GM03348 (cell line): Measurements from ENCODE around the gene ENG.
"Not testable (repeated sequence)": the region's sequence is repeated elsewhere in the genome, so short reads cannot be mapped to it uniquely, and the experiment has no call there.

Source experiments
- DNase-seq: peaks from one replicate; pipeline ENCODE4 v3.0.0; 2012; ENCODE audit warnings: low spot score

The ENG gene

DNA sequence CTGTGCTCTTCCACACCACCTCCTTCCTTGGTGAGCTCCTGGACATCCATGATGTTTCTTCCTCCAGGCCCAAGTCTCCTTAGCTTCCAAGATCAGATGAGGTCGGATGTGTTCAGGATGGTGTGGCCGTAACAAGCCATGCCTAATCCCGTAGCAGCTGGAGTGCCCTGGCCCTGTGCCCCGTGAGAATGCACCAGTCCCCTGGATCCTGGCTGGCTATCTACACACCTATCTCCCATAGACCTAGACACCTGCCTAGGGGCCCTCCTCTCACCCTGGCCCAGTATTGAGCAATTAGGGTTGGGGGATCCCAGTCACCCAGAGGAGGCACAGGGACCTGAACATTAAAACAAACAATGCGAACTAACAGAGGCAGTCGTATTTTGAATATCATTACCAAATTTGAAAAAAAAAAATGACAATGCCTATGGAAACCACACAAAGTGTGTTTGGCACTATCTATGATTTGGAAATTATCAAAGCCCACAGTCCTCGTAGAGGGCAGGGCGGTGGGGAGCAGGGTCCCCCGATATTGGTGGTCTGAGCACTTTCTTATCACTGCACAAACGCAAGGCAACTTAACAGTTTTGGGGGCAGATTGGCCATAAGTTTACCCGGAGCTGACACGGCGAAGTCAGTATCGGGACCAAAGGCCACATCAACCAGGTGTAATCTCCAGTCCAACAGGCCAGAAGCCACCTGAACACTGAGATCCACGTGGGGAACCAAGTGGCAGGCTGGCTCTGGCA is 13.2 kb downstream of the ENG start:
- DNase-seq = no peak

DNA sequence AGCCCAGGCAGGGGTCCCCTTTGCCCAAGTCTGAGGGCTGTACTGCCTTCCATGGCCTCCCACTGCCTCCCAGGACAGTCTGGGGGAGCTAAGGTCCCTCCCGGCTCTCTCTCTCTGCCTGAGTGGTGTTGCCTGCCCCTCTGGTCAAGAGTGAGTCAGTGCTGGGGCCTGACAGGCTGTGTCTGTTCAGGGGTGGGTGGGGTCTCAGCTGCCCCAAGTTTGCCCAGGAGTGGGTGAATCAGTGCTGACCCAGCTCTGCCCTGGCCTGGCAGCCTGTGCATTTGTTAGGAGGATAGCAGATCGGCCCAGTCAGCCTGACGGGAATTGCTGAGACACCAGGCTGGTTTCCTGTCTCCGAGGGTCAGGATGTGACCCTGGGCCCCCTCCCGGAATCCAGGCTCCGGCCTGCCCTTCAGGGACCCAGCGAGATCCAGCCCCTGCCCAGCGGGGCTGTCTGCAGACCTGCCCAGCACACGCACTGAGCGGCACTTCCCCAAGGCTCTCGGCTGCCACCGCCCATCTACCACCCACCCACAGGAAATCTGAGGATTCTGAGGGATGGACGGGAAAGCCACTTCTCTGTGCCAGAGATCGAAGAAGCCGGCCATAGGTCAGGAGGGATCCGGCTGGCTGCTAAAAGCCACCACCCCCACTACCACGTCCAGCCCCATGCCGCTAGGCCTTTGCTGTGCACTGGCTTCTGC is 15.9 kb downstream of the ENG start:
- peak; percentile 93 for DNase-seq

DNA sequence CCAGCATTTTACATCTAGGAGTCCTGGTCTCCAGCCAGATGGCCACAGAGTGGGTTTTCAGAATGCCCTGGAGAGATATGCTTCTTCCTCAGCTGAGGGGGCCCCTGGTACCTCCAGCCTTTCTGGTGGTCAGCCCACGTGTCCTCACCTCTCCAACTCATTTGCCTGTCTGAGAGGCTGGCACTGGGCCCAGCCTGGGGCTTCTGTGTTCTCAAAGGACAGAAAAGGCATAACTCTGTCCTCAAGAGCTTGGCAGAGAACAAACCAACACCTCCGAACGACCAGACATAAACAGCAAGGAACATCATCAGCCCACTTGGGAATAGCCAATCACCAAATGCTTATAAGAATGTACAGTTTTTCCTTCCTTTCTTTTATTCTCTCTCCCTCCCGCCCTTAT is 17.1 kb downstream of the ENG start:
- DNase-seq = no peak

DNA sequence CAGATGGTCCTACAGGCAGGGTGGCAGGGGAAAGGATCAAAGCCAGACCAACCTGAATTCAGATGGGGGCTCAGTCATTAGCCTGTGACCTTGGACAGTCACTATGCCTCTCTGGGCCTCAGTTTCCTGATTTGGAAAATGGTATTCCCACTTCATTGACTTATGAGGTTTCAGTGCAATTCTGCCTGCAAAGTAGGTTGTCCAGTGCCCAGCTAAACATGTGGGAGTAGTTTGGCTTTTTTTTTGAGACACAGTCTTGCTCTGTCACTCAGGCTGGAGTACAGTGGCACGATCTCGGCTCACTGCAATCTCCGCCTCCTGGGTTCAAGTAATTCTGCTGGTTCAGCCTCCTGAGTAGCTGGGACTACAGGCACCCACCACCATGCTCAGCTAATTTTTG is 17.9 kb downstream of the ENG start:
- not testable (repeated sequence) for DNase-seq

DNA sequence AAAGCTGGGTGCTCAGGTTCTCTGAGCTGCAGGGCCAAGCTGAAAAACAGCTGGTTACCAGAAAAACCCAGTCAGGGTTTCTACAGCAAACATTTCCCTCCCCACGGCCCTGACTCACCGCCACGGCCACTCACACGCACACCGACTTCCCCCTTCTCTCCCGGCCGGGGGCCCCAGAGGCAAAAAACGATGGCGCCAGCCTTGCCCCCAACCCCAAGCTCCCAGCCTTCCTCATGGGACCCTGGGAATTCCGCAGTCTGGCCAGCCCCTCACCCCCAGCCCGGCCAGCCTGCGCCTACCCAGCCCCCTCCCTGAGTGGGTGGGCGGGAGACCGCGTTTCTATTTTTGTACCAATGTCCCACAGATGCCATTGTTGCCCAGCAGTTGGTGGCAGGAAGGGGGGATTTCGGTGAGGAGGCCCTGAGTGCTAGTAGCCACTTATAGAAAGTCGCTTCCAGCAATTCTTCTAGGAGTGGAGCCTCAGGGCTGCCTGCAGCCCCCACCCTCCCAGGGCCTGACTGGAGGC is 18.4 kb downstream of the ENG start:
- peak; percentile 91 for DNase-seq

DNA sequence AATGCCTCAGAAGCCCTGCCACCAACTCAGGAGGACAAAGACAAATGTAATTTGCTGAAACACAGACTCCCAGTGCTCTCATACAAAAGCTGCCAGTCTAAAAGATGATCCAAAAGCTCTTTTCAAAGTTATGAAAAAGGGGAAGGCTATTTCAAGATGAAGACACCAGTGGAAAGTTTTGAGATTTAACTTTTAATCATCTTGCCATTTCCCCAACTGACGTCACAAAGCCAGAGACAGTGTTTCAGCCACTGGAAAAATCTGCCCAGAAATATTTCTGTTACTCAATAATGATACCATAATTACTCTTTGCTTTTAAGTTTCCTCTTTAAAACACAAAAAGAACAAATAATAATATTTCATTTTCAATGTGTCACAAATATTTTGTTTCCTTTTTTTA is 20.9 kb downstream of the ENG start:
- peak; percentile 72 for DNase-seq

DNA sequence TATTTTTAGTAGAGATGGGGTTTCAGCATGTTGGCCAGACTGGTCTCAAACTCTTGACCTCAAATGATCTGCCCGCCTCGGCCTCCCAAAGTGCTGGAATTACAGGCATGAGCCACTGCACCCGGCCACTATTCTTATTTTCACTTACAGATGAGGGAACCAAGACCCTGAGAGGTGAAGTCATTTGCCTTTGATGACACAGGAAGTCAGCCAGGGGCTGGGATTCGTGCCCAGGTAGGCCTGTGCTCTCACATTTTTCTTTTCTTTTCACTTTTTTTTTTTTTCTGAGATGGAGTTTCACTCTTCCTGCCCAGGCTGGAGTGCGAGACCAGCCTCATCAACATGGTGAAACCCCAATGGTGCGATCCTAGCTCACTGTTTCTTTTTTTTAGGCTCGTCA is 22.2 kb downstream of the ENG start:
- DNase-seq = no peak

DNA sequence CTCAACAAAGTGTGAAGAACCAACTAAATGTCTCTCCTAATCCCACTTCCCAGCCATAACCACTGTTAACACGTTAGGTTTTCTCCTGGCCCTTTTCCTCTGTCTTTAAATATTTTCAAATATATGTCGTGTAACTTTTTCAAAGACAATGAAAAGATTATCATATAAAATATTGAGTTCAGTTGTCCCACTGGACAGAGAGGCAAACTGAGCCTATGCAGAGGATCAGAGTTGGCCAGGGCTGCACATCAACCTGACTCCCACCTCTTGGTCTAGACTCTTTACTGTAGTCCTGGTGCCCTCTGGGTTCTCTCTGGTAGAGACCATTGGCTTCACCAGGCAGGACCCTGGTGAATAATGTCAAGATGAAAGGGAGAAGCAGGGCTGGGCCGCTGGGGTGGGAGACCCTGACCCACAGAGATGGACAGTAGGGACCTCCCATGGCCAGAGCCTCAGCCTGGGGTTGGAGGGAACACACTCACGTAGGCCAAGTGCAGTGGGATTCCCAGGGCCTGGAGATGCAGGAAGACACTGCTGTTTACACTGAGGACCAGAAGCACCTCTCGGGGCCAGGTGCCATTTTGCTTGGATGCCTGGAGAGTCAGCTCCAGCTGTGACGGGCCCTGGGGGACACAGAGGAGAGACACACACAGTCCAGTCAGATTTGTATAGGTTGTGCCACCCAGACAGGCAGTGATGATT is 25.1 kb downstream of the ENG start:
- no peak for DNase-seq

DNA sequence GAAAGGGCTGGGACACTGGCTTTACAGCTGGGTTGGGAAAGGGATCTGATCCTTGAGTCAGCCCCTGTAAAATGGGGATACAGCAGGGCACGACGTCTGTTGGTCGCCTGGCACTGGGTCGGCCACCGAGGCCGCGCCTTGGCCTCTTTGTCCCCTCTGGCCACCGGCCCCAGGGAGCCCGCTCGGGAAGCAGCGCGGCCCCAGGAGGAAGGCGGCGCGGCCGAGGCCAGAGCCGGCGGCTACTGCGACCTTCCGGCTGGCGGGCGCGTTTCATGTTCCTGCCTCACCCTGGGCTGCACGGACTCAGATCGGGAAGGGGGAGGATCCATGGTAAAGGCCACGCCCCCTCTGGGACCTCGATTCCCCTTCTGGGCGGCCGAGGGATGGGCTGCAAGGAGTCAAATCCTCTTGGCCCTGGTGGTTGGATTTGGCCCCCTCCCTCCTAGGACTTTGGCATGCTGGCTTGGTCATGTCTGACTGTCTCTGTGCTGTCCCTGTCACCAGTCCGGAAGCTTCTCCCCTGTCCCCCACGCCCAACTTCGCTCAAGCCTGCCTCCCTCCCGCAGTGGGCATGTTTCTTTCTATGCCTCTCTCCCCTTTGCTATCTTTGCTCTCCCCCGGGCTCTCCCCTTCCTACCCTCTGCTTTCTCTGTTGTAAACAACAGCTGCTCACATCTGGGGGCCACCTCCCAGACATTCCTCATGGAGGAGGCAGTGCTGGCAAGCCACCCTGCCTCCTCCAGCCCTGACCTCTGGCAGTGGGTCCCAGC is 26.0 kb downstream of the ENG start:
- DNase-seq = peak; percentile 90

DNA sequence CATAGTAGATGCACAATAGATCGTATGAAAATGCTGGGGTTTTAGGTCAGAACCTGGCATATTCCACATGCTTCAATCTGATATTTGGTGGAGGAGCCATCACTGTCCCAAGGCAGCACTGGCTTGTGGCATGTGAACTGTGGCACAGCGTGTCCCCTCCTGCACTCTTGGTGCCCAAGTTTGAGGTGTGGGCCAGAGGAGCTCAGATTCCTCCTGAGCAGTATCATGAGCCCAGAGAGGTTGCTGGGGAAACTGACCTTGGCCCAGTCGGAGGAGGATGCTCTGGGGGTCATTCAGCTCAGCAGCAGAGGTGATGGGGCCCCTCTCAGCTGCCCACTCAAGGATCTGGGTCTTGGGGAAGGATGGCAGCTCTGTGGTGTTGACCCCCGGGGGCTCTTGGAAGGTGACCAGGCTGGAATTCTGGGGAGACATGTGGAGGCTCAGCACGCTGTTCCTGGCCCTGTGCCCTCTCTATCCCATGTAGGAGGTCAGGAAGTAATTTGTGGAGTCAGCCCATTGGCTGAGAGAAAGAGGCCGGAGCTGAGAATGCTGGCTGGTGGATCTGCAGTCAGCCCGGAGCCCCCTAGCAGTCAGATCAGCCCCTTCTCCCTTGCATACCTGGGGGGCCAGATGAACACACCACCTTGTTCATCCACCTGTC is 28.1 kb downstream of the ENG start:
- DNase-seq = no peak

DNA sequence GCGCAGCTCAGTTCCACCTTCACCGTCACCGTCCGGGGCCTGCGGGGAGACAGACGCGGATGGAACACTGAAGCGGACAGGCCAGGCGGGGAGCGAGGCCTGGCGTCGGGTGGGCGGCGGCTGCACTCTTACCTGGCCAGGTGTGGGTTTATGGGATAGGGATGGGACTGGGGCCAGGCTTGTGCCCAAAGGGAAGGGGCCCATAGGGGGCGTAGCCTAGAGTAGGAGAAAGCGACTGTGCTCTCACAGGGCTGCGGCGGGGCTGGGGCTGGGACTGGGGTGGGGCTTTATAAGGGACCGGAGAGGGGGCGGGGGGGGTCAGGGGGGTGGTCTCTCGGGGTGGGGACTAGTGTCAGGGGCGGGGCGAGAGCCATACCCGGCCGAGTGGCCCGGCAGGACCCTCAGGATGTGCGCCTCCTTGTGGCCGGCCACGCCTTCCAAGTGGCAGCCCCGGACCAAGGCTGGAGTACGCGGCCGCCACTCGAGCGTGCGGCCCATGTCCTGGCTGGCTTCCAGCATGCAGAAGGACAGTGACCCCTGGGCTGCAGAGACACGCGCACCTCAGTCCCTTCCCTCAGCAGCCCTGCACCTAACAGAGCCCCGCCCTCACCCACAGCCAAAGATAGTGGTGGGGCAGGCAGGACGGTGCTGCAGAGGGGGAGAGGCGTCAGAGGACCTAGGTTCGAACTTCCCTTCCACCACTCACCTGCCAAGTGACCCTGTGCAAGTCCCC is 29.0 kb downstream of the ENG start:
- no peak for DNase-seq

DNA sequence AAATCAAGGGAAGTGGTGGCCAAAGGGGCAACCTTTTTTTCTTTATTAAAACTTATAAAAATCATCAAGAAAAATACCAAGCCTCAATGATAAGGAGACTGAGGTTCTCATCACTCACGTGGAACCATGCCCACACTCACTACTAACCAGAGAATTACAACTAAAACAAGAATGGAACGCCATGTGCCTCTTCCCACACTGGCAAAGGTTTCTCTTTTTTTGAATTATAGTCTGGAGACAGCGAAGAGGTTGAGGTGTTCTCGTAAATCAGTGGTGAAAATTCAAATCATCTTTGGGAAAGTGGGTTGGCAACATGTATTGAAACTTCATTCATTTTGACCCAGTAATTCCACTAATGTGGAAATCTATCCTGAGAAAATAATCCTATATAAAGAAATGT is 32.4 kb downstream of the ENG start:
- no peak for DNase-seq

DNA sequence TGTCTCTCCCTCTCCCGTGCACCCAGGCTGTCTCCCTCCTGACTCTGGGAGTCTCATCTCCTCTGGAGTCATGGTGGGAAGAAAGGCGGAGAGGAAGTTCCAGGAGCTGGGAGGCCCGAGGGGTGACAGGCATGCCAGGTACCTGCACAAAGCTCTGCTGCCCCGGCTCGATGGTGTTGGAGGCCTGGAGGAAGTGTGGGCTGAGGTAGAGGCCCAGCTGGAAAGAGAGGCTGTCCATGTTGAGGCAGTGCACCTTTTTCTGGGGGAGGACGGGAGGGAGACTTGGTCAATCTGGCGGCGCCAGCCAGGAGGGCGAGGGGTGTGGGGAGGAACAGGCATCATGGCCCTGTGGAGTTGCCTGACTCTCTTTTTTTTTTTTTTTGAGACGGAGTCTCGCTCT is 35.9 kb downstream of the ENG start:
- DNase-seq = no peak

DNA sequence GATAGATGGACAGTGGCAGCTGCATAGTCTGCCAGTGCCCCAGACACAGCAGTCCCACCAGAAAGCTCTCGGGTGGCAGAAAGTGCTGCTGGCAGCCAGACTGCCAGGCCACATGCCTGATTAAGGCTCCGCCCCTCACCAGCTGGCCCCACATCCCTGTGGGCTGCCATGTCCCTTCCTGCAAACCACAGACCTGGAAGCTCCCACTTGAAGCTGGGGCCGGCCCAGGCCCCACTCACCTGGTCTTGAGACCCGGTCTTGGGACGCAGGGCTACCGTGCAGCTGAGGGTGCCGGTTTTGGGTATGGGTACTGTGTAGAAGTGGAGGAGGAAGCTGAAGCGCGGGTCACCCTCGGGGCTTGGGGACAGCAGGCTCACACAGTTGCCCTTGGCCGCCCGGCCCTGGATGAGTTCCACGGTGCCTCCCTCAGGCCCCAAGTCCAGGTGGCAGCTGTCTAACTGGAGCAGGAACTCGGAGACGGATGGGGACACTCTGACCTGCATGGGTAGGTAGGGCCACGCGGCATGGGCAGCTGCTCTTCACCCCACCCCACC is 36.5 kb downstream of the ENG start:
- DNase-seq = no peak

DNA sequence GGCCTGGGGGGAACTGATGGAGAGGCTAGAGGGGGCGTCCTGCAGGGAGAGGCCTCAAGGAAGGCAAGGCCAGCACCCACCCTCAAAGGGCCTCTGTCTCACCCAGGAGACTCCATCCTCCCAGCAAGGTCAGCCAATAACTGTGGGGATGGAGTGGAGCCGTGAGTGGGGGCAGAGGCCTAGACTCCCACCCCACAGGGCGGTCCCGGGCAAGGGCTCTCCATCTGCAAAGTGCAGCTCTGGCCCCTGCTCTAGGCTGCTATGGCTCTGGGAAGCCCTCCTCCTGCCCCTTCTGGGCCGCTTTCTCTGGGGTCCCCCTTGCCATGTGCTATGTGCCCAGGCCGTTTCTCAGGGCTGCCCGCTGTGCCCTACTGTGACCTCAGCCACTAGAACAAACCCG is 37.7 kb downstream of the ENG start:
- no peak for DNase-seq

DNA sequence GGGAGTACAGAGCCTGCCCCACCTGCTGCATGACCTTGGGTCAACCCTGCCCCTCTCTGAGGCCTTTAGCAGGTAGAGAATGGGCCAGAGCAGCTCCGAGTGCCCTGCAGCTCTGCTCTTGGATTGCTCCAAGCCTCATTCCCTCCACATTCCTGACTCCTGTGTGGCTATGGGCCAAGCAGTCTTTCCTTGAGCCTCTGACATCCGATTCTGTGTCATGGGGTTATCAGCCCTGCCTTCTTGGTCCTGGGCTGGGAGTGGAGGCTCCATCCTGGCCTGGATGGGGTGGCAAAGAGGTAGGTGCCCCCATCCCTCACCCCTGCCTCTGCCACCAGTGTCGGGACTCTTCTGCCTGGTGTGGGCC is 38.1 kb downstream of the ENG start:
- no peak for DNase-seq

DNA sequence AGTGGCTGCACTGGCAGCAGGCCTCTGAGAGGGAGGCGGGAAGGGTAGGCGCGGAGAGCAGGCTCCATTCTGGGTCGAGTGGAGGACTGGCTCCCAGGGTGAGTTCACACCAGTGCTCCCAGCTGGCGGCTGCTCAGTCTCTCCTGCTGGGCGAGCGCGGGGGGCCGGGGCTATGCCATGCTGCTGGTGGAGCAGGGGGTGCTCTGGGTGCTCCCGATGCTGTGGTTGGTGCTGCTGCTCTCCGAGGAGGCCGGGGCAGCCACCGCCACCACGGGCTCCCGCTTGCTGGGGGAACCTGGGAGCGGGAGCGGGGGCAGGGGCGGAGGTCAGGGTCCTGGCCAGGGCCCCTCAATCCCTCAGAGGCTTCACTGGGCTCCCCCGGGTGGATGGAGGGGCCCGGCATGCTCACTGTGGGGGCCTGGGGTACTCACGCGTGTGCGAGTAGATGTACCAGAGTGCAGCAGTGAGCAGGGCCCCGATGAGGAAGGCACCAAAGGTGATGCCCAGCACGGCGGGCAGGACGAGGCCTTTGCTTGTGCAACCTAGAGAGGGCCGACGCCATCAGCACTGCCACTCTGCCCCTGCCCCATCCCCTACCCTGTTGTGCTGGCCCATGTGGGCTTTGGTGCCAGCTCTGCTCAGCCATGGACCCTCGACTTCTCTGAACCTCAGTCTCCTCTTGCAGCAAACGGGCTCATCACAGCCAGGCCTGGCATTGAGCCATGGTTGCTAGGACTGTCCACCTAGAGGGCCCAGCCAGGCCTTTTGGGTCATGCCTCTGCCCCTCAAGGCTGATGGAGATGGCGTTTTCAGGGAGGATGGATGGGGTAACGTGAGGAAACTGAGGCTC is 38.7 kb downstream of the ENG start:
- no peak for DNase-seq

DNA sequence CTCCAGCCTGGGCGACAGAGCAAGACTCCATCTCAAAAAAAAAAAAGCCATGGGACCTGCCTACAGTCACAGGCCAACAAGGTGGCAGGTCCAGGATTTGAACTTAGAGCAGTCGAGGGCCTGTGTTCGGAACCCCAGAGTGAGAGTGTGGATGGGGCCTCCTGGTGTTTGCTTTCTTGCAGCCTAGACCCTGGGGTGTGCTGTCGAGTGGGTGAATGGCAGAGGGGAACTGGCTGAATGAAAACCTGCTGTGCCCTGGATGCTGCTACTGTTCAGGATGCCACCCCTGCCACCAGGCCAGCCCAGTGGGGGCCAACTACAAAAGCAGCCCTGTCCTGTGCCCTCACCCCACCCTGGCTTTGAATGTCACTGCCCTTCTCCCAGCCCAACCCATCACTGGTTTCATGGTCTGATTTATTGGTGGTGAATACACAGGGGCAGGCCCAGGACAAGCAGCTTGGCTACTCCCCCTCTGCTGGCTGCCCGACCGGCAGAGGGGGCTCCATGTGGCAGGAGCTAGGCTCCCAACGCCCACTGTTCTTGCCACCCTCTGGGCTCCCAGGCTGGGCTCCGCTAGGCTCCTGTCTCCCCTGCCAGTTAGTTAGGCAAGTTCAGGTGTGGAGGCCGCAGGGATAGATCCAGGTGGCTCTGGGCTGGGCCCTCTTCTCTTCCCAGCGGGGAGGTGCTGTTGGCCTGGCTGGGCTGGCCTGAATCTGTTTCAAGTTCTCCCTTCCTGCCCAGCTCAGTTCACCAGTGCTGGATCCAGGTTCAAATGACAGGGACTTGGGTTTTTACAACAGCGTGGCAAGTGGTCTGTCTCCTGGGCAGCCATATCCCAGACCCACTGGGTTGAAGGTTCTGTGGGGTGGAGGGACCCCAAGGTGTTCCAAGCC is 39.6 kb downstream of the ENG start:
- no peak for DNase-seq
